ENCODE measurements around the gene FCGR2B. TPM values are rescaled to one million over a fixed set of nuclear protein-coding genes. Genes with fewer than 3 reads are reported as not detected.

The FCGR2B gene
- total and polyA plus RNA-seq, 2 donors (not counting 1 experiment from before 2014, with no cell fraction given), result not detected

DNA sequence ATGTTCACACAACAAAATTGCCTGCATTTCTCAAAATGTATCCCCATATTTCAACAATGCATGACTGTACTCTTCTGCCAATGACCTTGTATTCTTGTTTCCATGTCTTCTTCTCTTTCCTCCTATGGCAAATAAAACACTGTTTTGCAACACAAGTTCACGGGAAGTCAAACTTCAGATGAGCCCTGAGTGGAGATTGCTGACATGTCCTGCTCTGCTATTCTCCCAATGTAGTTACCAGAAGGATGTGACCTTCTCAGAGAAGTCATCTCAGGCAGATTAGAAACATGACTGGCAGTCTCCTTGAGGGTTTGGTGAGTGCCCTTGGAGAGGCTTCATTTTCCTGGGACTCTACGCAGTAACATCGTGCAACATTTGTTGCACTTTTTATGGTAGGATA lies 15.6 kb downstream of the FCGR2B start:
- H3K4me2 ChIP-seq (ENCODE audit: extremely low read depth, insufficient read depth, low read length), result no peak overlapping the region
- DNase-seq (ENCODE audit: low read depth in 2 of 2), result no peak
- no peak overlapping the region for H3K9ac ChIP-seq (ENCODE audit: insufficient read depth, low read length)
- no peaks in the 10 kb centered on the region for H3K9me3 ChIP-seq (ENCODE audit: control insufficient read depth, insufficient read depth, low read depth, low read length)
- H3K27me3 ChIP-seq (ENCODE audit: control insufficient read depth, insufficient read depth, low read length), result peaks cover 3% of the 10 kb centered on the region
- TF ChIP-seq CTCF (conservative IDR thresholded peaks at IDR 0.05 in 1 of 2, IDR thresholded peaks at IDR 0.05 in 1 of 2; ENCODE audit: low read depth in 1 of 2, low read length in 2 of 2) (no peak), EZH2 (IDR thresholded peaks at IDR 0.05; ENCODE audit: low read length, missing control alignments) (no peak)
- no peaks in the 10 kb centered on the region for H3K36me3 ChIP-seq (ENCODE audit: control insufficient read depth, insufficient read depth, low read length)
- no peaks in the 10 kb centered on the region for H3K79me2 ChIP-seq (ENCODE audit: control insufficient read depth, insufficient read depth, low read length)
- H3K27ac ChIP-seq (ENCODE audit: insufficient read depth, low read length), result no peak overlapping the region
- no peaks in the 10 kb centered on the region for H4K20me1 ChIP-seq (ENCODE audit: control insufficient read depth, extremely low read depth, insufficient read depth, low read length)
- no peaks in the 10 kb centered on the region for H3K4me1 ChIP-seq (ENCODE audit: control insufficient read depth, extremely low read depth, insufficient read depth, low read length)
- H2AFZ ChIP-seq (ENCODE audit: low read length), result no peak overlapping the region
- H3K4me3 ChIP-seq (replicated peaks in 1 of 4; ENCODE audit: control extremely low read depth in 1 of 4, insufficient read depth in 1 of 4, low read depth in 3 of 4, low read length in 4 of 4), result no peak overlapping the region

DNA sequence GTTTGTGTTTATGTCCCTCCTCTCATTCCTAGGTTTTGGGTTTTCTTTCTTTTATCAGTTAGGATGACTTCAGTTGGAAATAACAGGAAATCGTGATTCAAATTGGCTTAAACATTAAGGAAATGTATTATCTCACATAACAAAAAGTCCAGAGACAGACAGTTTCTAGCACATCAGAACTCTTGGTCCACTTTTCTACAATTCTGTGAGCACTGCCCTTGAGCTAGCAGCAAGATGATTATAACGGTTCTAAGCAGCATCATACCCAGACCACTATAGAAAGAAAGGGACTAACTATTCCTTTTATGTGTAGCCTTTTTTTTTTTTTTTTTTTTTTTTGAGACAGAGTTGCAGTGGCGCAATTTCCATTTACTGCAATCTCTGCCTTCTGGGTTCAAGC lies 18.9 kb downstream of the FCGR2B start:
- H3K9me3 ChIP-seq (ENCODE audit: control insufficient read depth, insufficient read depth, low read depth, low read length), result no peaks in the 10 kb centered on the region
- no peaks in the 10 kb centered on the region for H3K79me2 ChIP-seq (ENCODE audit: control insufficient read depth, insufficient read depth, low read length)
- no peak overlapping the region for H3K9ac ChIP-seq (ENCODE audit: insufficient read depth, low read length)
- no peaks in the 10 kb centered on the region for H3K36me3 ChIP-seq (ENCODE audit: control insufficient read depth, insufficient read depth, low read length)
- TF ChIP-seq EZH2 (IDR thresholded peaks at IDR 0.05; ENCODE audit: low read length, missing control alignments), result no peak
- no peak for TF ChIP-seq CTCF (conservative IDR thresholded peaks at IDR 0.05 in 1 of 2, IDR thresholded peaks at IDR 0.05 in 1 of 2; ENCODE audit: low read depth in 1 of 2, low read length in 2 of 2)
- H3K4me1 ChIP-seq (ENCODE audit: control insufficient read depth, extremely low read depth, insufficient read depth, low read length), result no peaks in the 10 kb centered on the region
- H3K4me3 ChIP-seq (replicated peaks in 1 of 4; ENCODE audit: control extremely low read depth in 1 of 4, insufficient read depth in 1 of 4, low read depth in 3 of 4, low read length in 4 of 4), result no peak overlapping the region
- no peak overlapping the region for H3K4me2 ChIP-seq (ENCODE audit: extremely low read depth, insufficient read depth, low read length)
- no peak overlapping the region for H3K27ac ChIP-seq (ENCODE audit: insufficient read depth, low read length)
- DNase-seq (ENCODE audit: low read depth in 2 of 2), result no peak
- peaks cover 3% of the 10 kb centered on the region for H3K27me3 ChIP-seq (ENCODE audit: control insufficient read depth, insufficient read depth, low read length)
- H2AFZ ChIP-seq (ENCODE audit: low read length), result no peak overlapping the region
- no peaks in the 10 kb centered on the region for H4K20me1 ChIP-seq (ENCODE audit: control insufficient read depth, extremely low read depth, insufficient read depth, low read length)

DNA sequence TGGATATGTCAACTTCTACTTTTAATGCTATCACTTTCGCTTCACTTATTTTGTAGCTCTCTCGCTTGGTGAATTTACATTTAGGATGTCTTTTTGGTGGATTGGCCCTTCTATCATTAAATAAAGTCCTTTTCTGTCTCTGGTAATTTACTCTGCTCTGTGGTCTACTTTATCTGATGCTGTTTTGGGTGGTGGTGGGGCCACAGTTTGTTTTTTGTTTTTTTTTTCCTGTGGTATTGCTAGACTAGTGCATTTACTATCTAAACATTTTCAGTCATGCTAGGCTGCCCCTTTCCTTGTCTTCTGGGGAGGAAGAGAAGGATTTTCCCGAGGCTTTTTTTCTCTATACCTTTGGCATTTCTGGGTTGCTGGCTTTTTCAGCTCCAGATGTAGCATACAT lies 26.0 kb downstream of the FCGR2B start:
- TF ChIP-seq EZH2 (IDR thresholded peaks at IDR 0.05; ENCODE audit: low read length, missing control alignments), result no peak
- no peak for TF ChIP-seq CTCF (conservative IDR thresholded peaks at IDR 0.05 in 1 of 2, IDR thresholded peaks at IDR 0.05 in 1 of 2; ENCODE audit: low read depth in 1 of 2, low read length in 2 of 2)
- Histone ChIP-seq H3K27ac (ENCODE audit: insufficient read depth, low read length) (no peak overlapping the region), H3K4me2 (ENCODE audit: extremely low read depth, insufficient read depth, low read length) (no peak overlapping the region), H3K9me3 (ENCODE audit: control insufficient read depth, insufficient read depth, low read depth, low read length) (no peaks in the 10 kb centered on the region), H3K4me1 (ENCODE audit: control insufficient read depth, extremely low read depth, insufficient read depth, low read length) (no peaks in the 10 kb centered on the region), H3K9ac (ENCODE audit: insufficient read depth, low read length) (no peak overlapping the region), H3K27me3 (ENCODE audit: control insufficient read depth, insufficient read depth, low read length) (no peaks in the 10 kb centered on the region), H3K4me3 (replicated peaks in 1 of 4; ENCODE audit: control extremely low read depth in 1 of 4, insufficient read depth in 1 of 4, low read depth in 3 of 4, low read length in 4 of 4) (no peak overlapping the region), H2AFZ (ENCODE audit: low read length) (no peak overlapping the region), H4K20me1 (ENCODE audit: control insufficient read depth, extremely low read depth, insufficient read depth, low read length) (no peaks in the 10 kb centered on the region), H3K79me2 (ENCODE audit: control insufficient read depth, insufficient read depth, low read length) (no peaks in the 10 kb centered on the region), H3K36me3 (ENCODE audit: control insufficient read depth, insufficient read depth, low read length) (no peaks in the 10 kb centered on the region)
- DNase-seq (ENCODE audit: low read depth in 2 of 2), result no peak
